ENCODE data around the gene DBR1. TPM values are rescaled to one million over a fixed set of nuclear protein-coding genes. Genes with fewer than 3 reads are reported as not detected.
A peak's percentile ranks its signal among the peaks of the same experiment; 100 is the strongest.

The DBR1 gene
- 17.3 TPM for total RNA-seq

GRCh38 chr3:138174421-138175131 is at the start of gene DBR1:
DBR1 (minus strand) TSS chr3:138174921; CDS start chr3:138174795, 126 bp downstream.
- DNase-seq (ENCODE audit: low spot score), result peak; percentile 89

GRCh38 chr3:138222942-138223287 is 48.2 kb upstream of the DBR1 start:
- DNase-seq (ENCODE audit: low spot score), result no peak

GRCh38 chr3:138222131-138222941 is 47.6 kb upstream of the DBR1 start:
- DNase-seq (ENCODE audit: low spot score), result no peak

- no peak for DNase-seq (ENCODE audit: low spot score)
Measured at GRCh38 chr3:138220788-138221187, 46.1 kb upstream of the DBR1 start.

GRCh38 chr3:138220242-138220641 is 45.5 kb upstream of the DBR1 start:
- DNase-seq (ENCODE audit: low spot score), result no peak

GRCh38 chr3:138219255-138219654 is 44.5 kb upstream of the DBR1 start:
- DNase-seq (ENCODE audit: low spot score), result no peak

- no peak for DNase-seq (ENCODE audit: low spot score)
Measured at GRCh38 chr3:138213398-138214085, 38.8 kb upstream of the DBR1 start.

GRCh38 chr3:138210528-138210927 is 35.8 kb upstream of the DBR1 start:
- no peak for DNase-seq (ENCODE audit: low spot score)

- no peak for DNase-seq (ENCODE audit: low spot score)
Measured at GRCh38 chr3:138206196-138206595, 31.5 kb upstream of the DBR1 start.

GRCh38 chr3:138205527-138205926 is 30.8 kb upstream of the DBR1 start:
- DNase-seq (ENCODE audit: low spot score), result no peak

- DNase-seq (ENCODE audit: low spot score), result no peak
Measured at GRCh38 chr3:138203938-138204337, 29.2 kb upstream of the DBR1 start.

GRCh38 chr3:138202945-138203701 is 28.4 kb upstream of the DBR1 start:
- no peak for DNase-seq (ENCODE audit: low spot score)

- no peak for DNase-seq (ENCODE audit: low spot score)
Measured at GRCh38 chr3:138200424-138200823, 25.7 kb upstream of the DBR1 start.

- no peak for DNase-seq (ENCODE audit: low spot score)
Measured at GRCh38 chr3:138199851-138200250, 25.1 kb upstream of the DBR1 start.

GRCh38 chr3:138197524-138197923 is 22.8 kb upstream of the DBR1 start:
- DNase-seq (ENCODE audit: low spot score), result no peak

- no peak for DNase-seq (ENCODE audit: low spot score)
Measured at GRCh38 chr3:138197058-138197457, 22.3 kb upstream of the DBR1 start.

GRCh38 chr3:138196023-138196422 is 21.3 kb upstream of the DBR1 start:
- no peak for DNase-seq (ENCODE audit: low spot score)

- no peak for DNase-seq (ENCODE audit: low spot score)
Measured at GRCh38 chr3:138195481-138195880, 20.8 kb upstream of the DBR1 start.

GRCh38 chr3:138188013-138188730 is 13.5 kb upstream of the DBR1 start:
- DNase-seq (ENCODE audit: low spot score), result no peak

- DNase-seq (ENCODE audit: low spot score), result peak; percentile 56
Measured at GRCh38 chr3:138187296-138188012, 12.7 kb upstream of the DBR1 start, which contains the start of gene ARMC8. ARMC8 (plus strand) TSS chr3:138187301; CDS start chr3:138187555, 254 bp downstream.

All from ureter (tissue), 1 donor.